Fibroblast of lung (primary cell): ENCODE measurements around the gene YPEL4.

Experiments
- EZH2 ChIP-seq: IDR thresholded peaks from 2 replicates; pipeline ENCODE4 v1.5.1; 2012; ENCODE audit warnings: low read length, control low read depth, mild to moderate bottlenecking; ENCODE audit errors: missing control alignments
- TF ChIP-seq, protein P1 (sequence below), 2 donors: IDR thresholded peaks in 1 of 2; conservative IDR thresholded peaks in 1 of 2; 1 replicate in 1 of 2; 2 replicates in 1 of 2; pipeline ENCODE4 v1.5.1; 2011 to 2012; ENCODE audit warnings: low read length in 2 of 2, control low read depth in 1 of 2, inconsistent platforms in 1 of 2, low read depth in 1 of 2, mild to moderate bottlenecking in 1 of 2

GRCh38 chr11:57649826-57650738 is at the start of gene YPEL4:
- TF ChIP-seq, protein P1, sequence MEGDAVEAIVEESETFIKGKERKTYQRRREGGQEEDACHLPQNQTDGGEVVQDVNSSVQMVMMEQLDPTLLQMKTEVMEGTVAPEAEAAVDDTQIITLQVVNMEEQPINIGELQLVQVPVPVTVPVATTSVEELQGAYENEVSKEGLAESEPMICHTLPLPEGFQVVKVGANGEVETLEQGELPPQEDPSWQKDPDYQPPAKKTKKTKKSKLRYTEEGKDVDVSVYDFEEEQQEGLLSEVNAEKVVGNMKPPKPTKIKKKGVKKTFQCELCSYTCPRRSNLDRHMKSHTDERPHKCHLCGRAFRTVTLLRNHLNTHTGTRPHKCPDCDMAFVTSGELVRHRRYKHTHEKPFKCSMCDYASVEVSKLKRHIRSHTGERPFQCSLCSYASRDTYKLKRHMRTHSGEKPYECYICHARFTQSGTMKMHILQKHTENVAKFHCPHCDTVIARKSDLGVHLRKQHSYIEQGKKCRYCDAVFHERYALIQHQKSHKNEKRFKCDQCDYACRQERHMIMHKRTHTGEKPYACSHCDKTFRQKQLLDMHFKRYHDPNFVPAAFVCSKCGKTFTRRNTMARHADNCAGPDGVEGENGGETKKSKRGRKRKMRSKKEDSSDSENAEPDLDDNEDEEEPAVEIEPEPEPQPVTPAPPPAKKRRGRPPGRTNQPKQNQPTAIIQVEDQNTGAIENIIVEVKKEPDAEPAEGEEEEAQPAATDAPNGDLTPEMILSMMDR (conservative IDR thresholded peaks at IDR 0.05 in 1 of 2, IDR thresholded peaks at IDR 0.05 in 1 of 2; ENCODE audit: low read depth in 1 of 2, low read length in 2 of 2), result no peak
- no peak for TF ChIP-seq EZH2
